Body of pancreas (tissue), 4 donors: ENCODE data around the gene OPRD1. TPM values are rescaled to one million over a fixed set of nuclear protein-coding genes. Genes with fewer than 3 reads are reported as not detected.

Experiments
- ATAC-seq: fragments of 150-250 bp; one replicate; pipeline ENCODE4 v1.9.1; 2016
- DNase-seq, 4 donors: peaks; one replicate each; pipeline ENCODE4 v3.0.0-alpha.2; 2019
- H3K27ac ChIP-seq, 4 donors: fragments of 200-600 bp; sonication (generic); 1 replicate in 3 of 4; 2 replicates in 1 of 4; pipeline versions ENCODE4 v1.5.1 to v1.6.1; 2016 to 2019; ENCODE audit warnings: mild to moderate bottlenecking in 1 of 4, mixed read lengths in 1 of 4, moderate library complexity in 1 of 4
- H3K27me3 ChIP-seq, 2 donors: fragments of 200-600 bp; sonication (generic); one replicate each; pipeline ENCODE4 v1.6.0; 2016; ENCODE audit warnings: mild to moderate bottlenecking in 1 of 2
- H3K36me3 ChIP-seq, 2 donors: fragments of 200-600 bp; sonication (generic); replicated peaks in 1 of 2; 2 replicates each; pipeline ENCODE4 v1.5.1; 2016; ENCODE audit warnings: low read depth in 2 of 2; ENCODE audit not compliant: insufficient read depth in 1 of 2
- H3K4me1 ChIP-seq: fragments of 200-600 bp; sonication (generic); one replicate; pipeline ENCODE4 v1.6.0; 2016
- H3K4me3 ChIP-seq, 2 donors: fragments of 200-600 bp; sonication (generic); 1 replicate in 1 of 2; 2 replicates in 1 of 2; pipeline ENCODE4 v1.5.1; 2016 to 2019
- H3K9me3 ChIP-seq, 3 donors: fragments of 200-600 bp; sonication (generic); 1 replicate in 2 of 3; 2 replicates in 1 of 3; pipeline ENCODE4 v1.5.1; 2016
- POLR2A ChIP-seq, 3 donors: fragments of 450-650 bp; IDR thresholded peaks; one replicate each; pipeline ENCODE4 v1.6.1; 2016; ENCODE audit warnings: antibody characterized with exemption in 3 of 3, mild to moderate bottlenecking in 2 of 3
- WGBS, 2 donors: methylation state at CpG; one replicate each; pipeline ENCODE4 v1.1.5; 2017; 5-methylcytosine and 5-hydroxymethylcytosine counted together
- intact Hi-C: fragments of 100-400 bp; cut with DNase I; formaldehyde crosslinking; loops from one replicate; pipeline ENCODE4 v1.15.1; 2023
- total RNA-seq, 2 donors: library from RNA; depleted of rRNA; stranded (reverse); fragments of >200 nt; gene quantifications; one replicate each; pipeline ENCODE4 v1.1.0, GENCODE V29; 2016
- TF ChIP-seq, protein P1 (sequence below), 7 experiments: fragments of 450-650 bp in 4 of 7; fragments of 200-600 bp in 3 of 7; sonication (generic) in 3 of 7; IDR thresholded peaks; one replicate each; pipeline ENCODE4 v1.5.1; 2016 to 2019; ENCODE audit warnings: antibody characterized with exemption in 7 of 7

Gene OPRD1
- total RNA-seq, 2 donors from 2014 or later, result 0.66 TPM; not detected in 1

DNA sequence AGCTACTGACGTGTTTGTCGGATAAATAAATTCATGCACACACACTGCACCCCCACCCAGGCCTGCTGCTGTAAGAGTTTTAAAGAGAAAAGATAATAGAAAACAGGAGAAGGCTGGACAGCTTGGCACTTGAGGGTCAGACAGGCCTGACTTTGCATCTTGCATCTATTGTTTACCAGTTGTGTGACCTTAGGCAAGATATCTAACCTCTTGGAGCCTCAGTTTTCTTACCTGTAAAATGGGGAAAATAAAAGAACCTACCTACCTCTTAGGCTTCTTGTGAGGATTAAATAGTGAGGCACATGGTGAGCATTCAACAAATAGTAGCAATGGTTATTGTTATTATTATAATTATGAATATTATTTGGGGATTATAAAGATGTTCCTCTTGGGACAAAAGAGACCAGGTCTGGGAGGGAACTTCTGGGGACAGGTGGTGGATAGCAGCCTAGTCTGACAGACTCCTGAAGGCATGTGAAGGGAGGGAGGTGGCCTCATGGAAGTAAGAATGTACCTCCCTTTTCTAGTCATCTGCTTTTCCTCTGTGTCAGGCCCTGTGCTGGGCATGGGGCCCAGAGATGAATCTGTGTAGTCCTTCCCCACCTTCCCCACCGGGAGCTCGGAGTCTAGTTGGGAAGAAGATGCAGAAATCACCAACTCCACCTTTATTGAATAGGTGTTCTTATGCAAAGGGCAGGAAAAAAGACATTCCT, 84.1 kb downstream of the OPRD1 start:
- H3K27ac ChIP-seq, result no peak overlapping the region
- intact Hi-C loops, result no loop called here
- TF ChIP-seq, protein P1, sequence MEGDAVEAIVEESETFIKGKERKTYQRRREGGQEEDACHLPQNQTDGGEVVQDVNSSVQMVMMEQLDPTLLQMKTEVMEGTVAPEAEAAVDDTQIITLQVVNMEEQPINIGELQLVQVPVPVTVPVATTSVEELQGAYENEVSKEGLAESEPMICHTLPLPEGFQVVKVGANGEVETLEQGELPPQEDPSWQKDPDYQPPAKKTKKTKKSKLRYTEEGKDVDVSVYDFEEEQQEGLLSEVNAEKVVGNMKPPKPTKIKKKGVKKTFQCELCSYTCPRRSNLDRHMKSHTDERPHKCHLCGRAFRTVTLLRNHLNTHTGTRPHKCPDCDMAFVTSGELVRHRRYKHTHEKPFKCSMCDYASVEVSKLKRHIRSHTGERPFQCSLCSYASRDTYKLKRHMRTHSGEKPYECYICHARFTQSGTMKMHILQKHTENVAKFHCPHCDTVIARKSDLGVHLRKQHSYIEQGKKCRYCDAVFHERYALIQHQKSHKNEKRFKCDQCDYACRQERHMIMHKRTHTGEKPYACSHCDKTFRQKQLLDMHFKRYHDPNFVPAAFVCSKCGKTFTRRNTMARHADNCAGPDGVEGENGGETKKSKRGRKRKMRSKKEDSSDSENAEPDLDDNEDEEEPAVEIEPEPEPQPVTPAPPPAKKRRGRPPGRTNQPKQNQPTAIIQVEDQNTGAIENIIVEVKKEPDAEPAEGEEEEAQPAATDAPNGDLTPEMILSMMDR (IDR thresholded peaks at IDR 0.05), result no peak
- TF ChIP-seq POLR2A (IDR thresholded peaks at IDR 0.05), result no peak
- H3K4me1 ChIP-seq, result peaks cover 10% of the 10 kb centered on the region
- no peak for ATAC-seq
- no peaks in the 10 kb centered on the region for H3K27me3 ChIP-seq
- H3K36me3 ChIP-seq, result no peaks in the 10 kb centered on the region
- no peak overlapping the region for H3K4me3 ChIP-seq
- no peak for DNase-seq
- no peaks in the 10 kb centered on the region for H3K9me3 ChIP-seq
- 84 to 91% methylated on average over 4 of the region's 4 CpGs for WGBS, 2 donors

DNA sequence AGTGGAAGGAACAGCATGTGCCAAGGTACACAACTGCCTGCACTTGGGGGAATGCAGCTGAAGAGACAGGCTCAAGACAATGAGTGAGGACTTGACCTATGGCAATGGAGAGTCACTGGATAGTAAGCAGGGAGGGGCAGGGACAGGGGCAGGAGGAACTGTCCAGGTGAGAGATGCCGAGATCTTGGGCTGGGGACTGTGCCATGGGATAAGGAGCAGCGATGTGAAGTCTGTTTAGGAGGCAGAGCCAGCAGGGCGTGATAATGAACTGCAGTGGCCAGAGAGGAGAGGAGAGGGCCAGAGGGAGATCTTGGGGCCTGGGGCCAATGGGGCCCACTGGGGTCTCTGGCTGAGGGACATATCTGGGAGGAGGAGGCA, 84.6 kb downstream of the OPRD1 start:
- ATAC-seq, result no peak
- Histone ChIP-seq H3K9me3 (no peaks in the 10 kb centered on the region), H3K4me3 (no peak overlapping the region), H3K4me1 (peaks cover 10% of the 10 kb centered on the region), H3K27ac (no peak overlapping the region), H3K27me3 (no peaks in the 10 kb centered on the region), H3K36me3 (no peaks in the 10 kb centered on the region)
- DNase-seq, result no peak
- TF ChIP-seq, protein P1 (IDR thresholded peaks at IDR 0.05), result no peak
- no peak for TF ChIP-seq POLR2A (IDR thresholded peaks at IDR 0.05)
- intact Hi-C loops, result no loop called here
- WGBS, 2 donors, result 59 to 64% methylated on average over 3 of the region's 3 CpGs

DNA sequence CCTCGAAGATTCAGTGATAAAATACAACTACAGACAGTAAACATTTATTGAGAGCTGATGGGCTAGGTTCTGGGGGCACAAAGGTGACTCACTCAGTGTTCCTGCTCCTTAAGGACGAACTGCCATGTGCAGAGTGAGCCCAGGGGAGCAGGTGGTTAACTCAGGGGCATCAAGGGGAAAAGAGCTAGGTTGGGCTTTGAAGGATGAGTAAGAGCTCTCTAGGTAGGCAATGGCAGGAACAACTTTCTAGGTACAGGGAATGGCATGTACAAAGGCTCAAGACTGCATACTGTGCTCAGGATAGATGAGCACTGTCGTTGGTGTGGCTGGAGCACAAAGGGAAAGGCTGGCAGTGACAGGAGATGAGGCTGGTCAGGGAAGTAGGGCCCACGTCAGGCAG, 85.8 kb downstream of the OPRD1 start:
- intact Hi-C loops, result no loop called here
- WGBS, 2 donors, result 72 to 75% methylated on average over 4 of the region's 4 CpGs
- H3K36me3 ChIP-seq, result no peaks in the 10 kb centered on the region
- no peaks in the 10 kb centered on the region for H3K9me3 ChIP-seq
- no peak for DNase-seq
- H3K4me1 ChIP-seq, result peaks cover 10% of the 10 kb centered on the region
- H3K27me3 ChIP-seq, result no peaks in the 10 kb centered on the region
- H3K27ac ChIP-seq, result no peak overlapping the region
- ATAC-seq, result peak; percentile 12
- TF ChIP-seq POLR2A (IDR thresholded peaks at IDR 0.05), result no peak
- TF ChIP-seq, protein P1 (IDR thresholded peaks at IDR 0.05), result no peak
- H3K4me3 ChIP-seq, result no peak overlapping the region

DNA sequence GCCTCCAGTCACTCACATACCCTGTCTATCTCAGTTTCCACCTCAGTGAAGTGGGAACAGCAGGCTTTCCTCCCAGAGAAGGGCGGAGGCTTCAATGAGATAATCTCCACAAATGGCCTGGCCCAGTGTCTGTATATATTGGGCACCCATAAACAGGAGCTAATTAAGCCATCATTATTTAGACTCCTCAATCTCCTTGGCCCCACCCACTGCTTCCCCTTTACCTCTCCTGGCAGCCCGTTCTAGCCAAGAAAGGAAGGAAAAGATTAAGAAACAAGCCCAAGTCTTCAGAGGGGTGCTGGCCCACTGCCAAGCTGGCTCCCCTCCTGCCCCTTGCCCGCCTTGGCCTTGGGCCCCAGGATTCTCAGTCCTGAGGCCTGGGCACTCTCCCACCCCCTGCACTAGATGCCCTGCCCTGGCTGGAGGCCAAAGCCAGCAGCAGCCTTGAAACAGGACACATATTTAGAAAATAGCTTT, 86.5 kb downstream of the OPRD1 start:
- H3K4me1 ChIP-seq, result peaks cover 10% of the 10 kb centered on the region
- peak overlapping the region in 2 of 4 donors; percentile 8 to 29 for H3K27ac ChIP-seq
- H3K9me3 ChIP-seq, result no peaks in the 10 kb centered on the region
- intact Hi-C loops, result no loop called here
- TF ChIP-seq, protein P1 (IDR thresholded peaks at IDR 0.05), result no peak
- no peak for TF ChIP-seq POLR2A (IDR thresholded peaks at IDR 0.05)
- DNase-seq (peak in 3 of 4 donors; percentile 37 to 65 (median 63)), ATAC-seq (no peak)
- 37 to 55% methylated on average over 3 of the region's 3 CpGs for WGBS, 2 donors
- H3K27me3 ChIP-seq, result no peaks in the 10 kb centered on the region
- no peaks in the 10 kb centered on the region for H3K36me3 ChIP-seq
- H3K4me3 ChIP-seq, result no peak overlapping the region

DNA sequence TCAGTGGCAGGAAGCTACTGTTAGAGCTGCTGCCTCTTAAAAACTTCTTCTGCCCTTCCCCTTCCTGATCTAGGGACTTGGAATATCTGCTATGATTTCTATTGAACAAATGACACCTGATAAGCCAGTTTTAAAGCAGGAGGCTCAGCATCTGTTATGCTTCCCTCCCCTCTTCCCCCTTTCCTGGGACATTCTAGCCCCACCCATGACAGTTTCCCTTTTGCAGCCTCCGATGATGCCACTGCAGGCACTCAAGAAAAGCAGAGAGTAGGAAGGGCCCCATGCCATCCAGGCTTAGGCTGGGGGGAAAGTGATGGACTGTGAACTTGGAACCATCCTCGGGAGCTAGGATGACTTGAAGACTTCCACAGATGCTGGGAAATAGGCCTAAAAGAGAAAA, 87.3 kb downstream of the OPRD1 start:
- WGBS, 2 donors, result 61 to 78% methylated on average over 2 of the region's 2 CpGs
- ATAC-seq (no peak), DNase-seq (no peak)

More for the DNA sequence above, 87.3 kb downstream of the OPRD1 start:
- H3K27me3 ChIP-seq, result no peaks in the 10 kb centered on the region
- no peak overlapping the region for H3K4me3 ChIP-seq
- no peak for TF ChIP-seq POLR2A (IDR thresholded peaks at IDR 0.05)
- TF ChIP-seq, protein P1 (IDR thresholded peaks at IDR 0.05), result no peak
- H3K36me3 ChIP-seq, result no peaks in the 10 kb centered on the region
- no peak overlapping the region for H3K27ac ChIP-seq
- peaks cover 10% of the 10 kb centered on the region for H3K4me1 ChIP-seq
- no peaks in the 10 kb centered on the region for H3K9me3 ChIP-seq
- intact Hi-C loops, result no loop called here
